HCT116 (cell line): ENCODE results near the gene CNTNAP2. TPM values are rescaled to one million over a fixed set of nuclear protein-coding genes. Genes with fewer than 3 reads are reported as not detected.

Experiments
- ATAC-seq: fragments of 200-7000 bp; cut with Tn5 transposase; 2 replicates; pipeline ENCODE4 v1.9.1; 2020; ENCODE audit warnings: mild to moderate bottlenecking, moderate library complexity
- BruUV-seq: library from RNA; stranded (reverse); fragments of 400-500 nt; replicated peaks from 2 replicates; lab custom pipeline; 2021; lab: Mats Ljungman, UMichigan
- CTCF ChIA-PET: fragments of 300-600 bp; sonication (Branson Sonifier 250); formaldehyde crosslinking; loops from one replicate; lab custom pipeline; 2021; ENCODE audit warnings: antibody characterized with exemption; lab: Charles Lee
- POLR2A ChIA-PET: fragments of 300-600, 350-600 bp; sonication (Branson Sonifier 250); formaldehyde crosslinking; loops from one replicate; lab custom pipeline; 2021; ENCODE audit warnings: antibody characterized with exemption; lab: Charles Lee
- RAD21 ChIA-PET, 2 experiments: fragments of 300-600 bp; sonication (Branson Sonifier 250); formaldehyde crosslinking; loops; one replicate each; lab custom pipeline; 2023; ENCODE audit warnings: low total read pairs in 2 of 2; ENCODE audit not compliant: uncharacterized antibody in 2 of 2, unreplicated experiment in 2 of 2, low non-redundant PET in 1 of 2; lab: Charles Lee
- DNase-seq: peaks from one replicate; pipeline ENCODE4 v3.0.0-alpha.2; 2010; ENCODE audit warnings: low read depth, low spot score
- H2AFZ ChIP-seq: fragments of 200-600 bp; shearing (Covaris generic), sonication (generic); 2 replicates; pipeline ENCODE4 v1.6.1; 2017; ENCODE audit warnings: low read depth, mixed run types, mixed read lengths, antibody characterized with exemption, low read length; ENCODE audit not compliant: poor library complexity, severe bottlenecking
- H3K27ac ChIP-seq: 2 replicates; pipeline ENCODE4 v1.5.1; 2012; ENCODE audit warnings: low read depth, low read length
- H3K27me3 ChIP-seq: fragments of 200-600 bp; sonication (generic); 2 replicates; pipeline ENCODE4 v1.6.1; 2016; ENCODE audit warnings: mixed run types, low read length, mixed read lengths; ENCODE audit not compliant: insufficient read depth
- H3K36me3 ChIP-seq, 2 experiments: fragments of 200-500 bp in 1 of 2; fragments of 200-600 bp in 1 of 2; sonication (Bioruptor generic) in 1 of 2; sonication (generic) in 1 of 2; 2 replicates each; pipeline versions ENCODE4 v1.5.1 to v1.6.1; 2014 to 2016; ENCODE audit warnings: low read length in 2 of 2, inconsistent platforms in 1 of 2, mixed read lengths in 1 of 2, mixed run types in 1 of 2; ENCODE audit not compliant: insufficient read depth in 2 of 2, control insufficient read depth in 1 of 2
- H3K4me1 ChIP-seq, 2 experiments: fragments of 200-600 bp in 1 of 2; sonication (generic) in 1 of 2; 2 replicates each; pipeline versions ENCODE4 v1.5.1 to v1.6.1; 2012 to 2017; ENCODE audit warnings: low read length in 2 of 2, inconsistent platforms in 1 of 2, mild to moderate bottlenecking in 1 of 2, mixed read lengths in 1 of 2, mixed run types in 1 of 2, moderate library complexity in 1 of 2; ENCODE audit not compliant: insufficient read depth in 2 of 2, control insufficient read depth in 1 of 2
- H3K4me2 ChIP-seq: fragments of 200-600 bp; sonication (generic); 2 replicates; pipeline ENCODE4 v1.6.1; 2017; ENCODE audit warnings: mixed run types, low read length, mixed read lengths
- H3K4me3 ChIP-seq, 2 experiments: fragments of 200-600 bp in 1 of 2; sonication (generic) in 1 of 2; replicated peaks in 1 of 2; 2 replicates each; pipeline ENCODE4 v1.5.1; 2011 to 2016; ENCODE audit warnings: low read length in 2 of 2, control low read depth in 1 of 2, low read depth in 1 of 2, mild to moderate bottlenecking in 1 of 2, mixed read lengths in 1 of 2, mixed run types in 1 of 2
- H3K79me2 ChIP-seq: fragments of 200-600 bp; sonication (generic); 2 replicates; pipeline ENCODE4 v1.6.1; 2017; ENCODE audit warnings: mild to moderate bottlenecking, mixed run types, low read length, moderate library complexity, mixed read lengths; ENCODE audit not compliant: insufficient read depth
- H3K9ac ChIP-seq: fragments of 200-600 bp; sonication (generic); 2 replicates; pipeline ENCODE4 v1.6.1; 2016; ENCODE audit warnings: low read length, mixed read lengths
- H3K9me2 ChIP-seq: fragments of 200-600 bp; sonication (generic), shearing (Covaris generic); 2 replicates; pipeline ENCODE4 v1.6.1; 2017; ENCODE audit warnings: mixed run types, mild to moderate bottlenecking, moderate library complexity; ENCODE audit not compliant: insufficient read depth
- H3K9me3 ChIP-seq, 2 experiments: fragments of 200-500 bp in 1 of 2; fragments of 200-600 bp in 1 of 2; sonication (Bioruptor generic) in 1 of 2; sonication (generic) in 1 of 2; 2 replicates each; pipeline ENCODE4 v1.6.1; 2014 to 2017; ENCODE audit warnings: low read length in 2 of 2, mixed read lengths in 2 of 2, inconsistent platforms in 1 of 2, low read depth in 1 of 2, mild to moderate bottlenecking in 1 of 2, mixed run types in 1 of 2, moderate library complexity in 1 of 2; ENCODE audit not compliant: control insufficient read depth in 1 of 2, insufficient read depth in 1 of 2
- H4K20me1 ChIP-seq: fragments of 200-600 bp; sonication (generic), shearing (Covaris generic); 2 replicates; pipeline ENCODE4 v1.6.1; 2017; ENCODE audit warnings: mixed run types, mild to moderate bottlenecking, moderate library complexity; ENCODE audit not compliant: insufficient read depth
- CEBPB ChIP-seq: IDR thresholded peaks from 2 replicates; pipeline ENCODE4 v1.6.1; 2012; ENCODE audit warnings: low read depth
- EGR1 ChIP-seq: IDR thresholded peaks from 2 replicates; pipeline ENCODE4 v1.6.1; 2012; ENCODE audit warnings: low read depth
- ELF1 ChIP-seq: IDR thresholded peaks from 2 replicates; pipeline ENCODE4 v1.6.1; 2012; ENCODE audit warnings: low read depth, borderline replicate concordance
- EZH2 ChIP-seq: fragments of 200-600 bp; sonication (generic); IDR thresholded peaks from 2 replicates; pipeline ENCODE4 v1.6.1; 2017; ENCODE audit warnings: antibody characterized with exemption, mixed run types
- FOSL1 ChIP-seq: IDR thresholded peaks from 2 replicates; pipeline ENCODE4 v1.6.1; 2012; ENCODE audit warnings: low read depth
- JUND ChIP-seq: IDR thresholded peaks from 2 replicates; pipeline ENCODE4 v1.6.1; 2012
- POLR2A ChIP-seq: IDR thresholded peaks from 2 replicates; pipeline ENCODE4 v1.7.0; 2011; ENCODE audit warnings: borderline replicate concordance; ENCODE audit not compliant: insufficient read depth, insufficient read length; ENCODE audit errors: extremely low read depth
- SP1 ChIP-seq: IDR thresholded peaks from 2 replicates; pipeline ENCODE4 v1.6.1; 2012; ENCODE audit warnings: low read depth
- SRF ChIP-seq: IDR thresholded peaks from 2 replicates; pipeline ENCODE4 v1.6.1; 2012; ENCODE audit warnings: low read depth
- intact Hi-C: fragments of 100-400 bp; cut with micrococcal nuclease; formaldehyde crosslinking; loops from 2 replicates; pipeline ENCODE4 v1.10.0; 2022
- total RNA-seq: library from RNA; stranded (reverse); gene quantifications from one replicate; pipeline ENCODE4 v1.2.1, GENCODE V29; 2021; ENCODE audit not compliant: unreplicated experiment
- TF ChIP-seq, protein P1 (sequence below): IDR thresholded peaks from 2 replicates; pipeline ENCODE4 v1.6.1; 2012
- TF ChIP-seq, protein P2 (sequence below): IDR thresholded peaks from 2 replicates; pipeline ENCODE4 v1.6.1; 2012; ENCODE audit warnings: low read depth

The CNTNAP2 gene
- total RNA-seq, 1 experiment from 2014 or later = 0.37 TPM

DNA sequence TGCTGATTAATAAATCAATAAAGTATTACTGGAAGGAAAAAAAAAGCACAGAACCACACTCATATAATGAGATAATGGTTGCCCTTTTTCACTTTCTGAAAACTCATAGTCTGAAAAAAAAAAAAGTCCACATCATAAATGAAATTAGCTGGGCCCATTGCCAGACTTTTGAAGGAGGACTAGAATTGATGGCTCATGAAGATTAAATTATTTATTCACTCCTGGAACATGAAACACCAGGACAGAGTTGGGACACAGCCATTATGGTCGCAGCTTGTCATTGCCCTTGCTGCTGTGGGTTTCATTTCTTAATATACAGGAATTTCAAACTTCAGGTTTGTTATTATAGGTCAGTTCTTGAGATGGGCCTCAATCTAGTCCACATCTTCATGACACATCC lies 91.9 kb downstream of the CNTNAP2 start:
- no peak for ATAC-seq
- Histone ChIP-seq H3K9ac (no peak overlapping the region), H3K9me3 (peaks cover 4 to 7% of the 10 kb centered on the region in 2 experiments; a peak in 2 of 4 replicates), H3K27me3 (no peaks in the 10 kb centered on the region), H3K4me2 (no peak overlapping the region), H3K79me2 (no peaks in the 10 kb centered on the region), H3K27ac (no peak overlapping the region), H3K4me1 (no peaks in the 10 kb centered on the region), H4K20me1 (no peaks in the 10 kb centered on the region), H2AFZ (no peak overlapping the region), H3K4me3 (no peak overlapping the region), H3K9me2 (no peaks in the 10 kb centered on the region), H3K36me3 (no peaks in the 10 kb centered on the region)
- ChIA-PET POLR2A (no interaction called here), CTCF (no interaction called here), RAD21 (no interaction called here)
- TF ChIP-seq EGR1 (no peak), SP1 (no peak), POLR2A (no peak), FOSL1 (no peak), EZH2 (no peak), CEBPB (no peak), JUND (no peak), ELF1 (no peak), SRF (no peak)
- TF ChIP-seq, protein P1, sequence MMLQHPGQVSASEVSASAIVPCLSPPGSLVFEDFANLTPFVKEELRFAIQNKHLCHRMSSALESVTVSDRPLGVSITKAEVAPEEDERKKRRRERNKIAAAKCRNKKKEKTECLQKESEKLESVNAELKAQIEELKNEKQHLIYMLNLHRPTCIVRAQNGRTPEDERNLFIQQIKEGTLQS = no peak
- TF ChIP-seq, protein P2, sequence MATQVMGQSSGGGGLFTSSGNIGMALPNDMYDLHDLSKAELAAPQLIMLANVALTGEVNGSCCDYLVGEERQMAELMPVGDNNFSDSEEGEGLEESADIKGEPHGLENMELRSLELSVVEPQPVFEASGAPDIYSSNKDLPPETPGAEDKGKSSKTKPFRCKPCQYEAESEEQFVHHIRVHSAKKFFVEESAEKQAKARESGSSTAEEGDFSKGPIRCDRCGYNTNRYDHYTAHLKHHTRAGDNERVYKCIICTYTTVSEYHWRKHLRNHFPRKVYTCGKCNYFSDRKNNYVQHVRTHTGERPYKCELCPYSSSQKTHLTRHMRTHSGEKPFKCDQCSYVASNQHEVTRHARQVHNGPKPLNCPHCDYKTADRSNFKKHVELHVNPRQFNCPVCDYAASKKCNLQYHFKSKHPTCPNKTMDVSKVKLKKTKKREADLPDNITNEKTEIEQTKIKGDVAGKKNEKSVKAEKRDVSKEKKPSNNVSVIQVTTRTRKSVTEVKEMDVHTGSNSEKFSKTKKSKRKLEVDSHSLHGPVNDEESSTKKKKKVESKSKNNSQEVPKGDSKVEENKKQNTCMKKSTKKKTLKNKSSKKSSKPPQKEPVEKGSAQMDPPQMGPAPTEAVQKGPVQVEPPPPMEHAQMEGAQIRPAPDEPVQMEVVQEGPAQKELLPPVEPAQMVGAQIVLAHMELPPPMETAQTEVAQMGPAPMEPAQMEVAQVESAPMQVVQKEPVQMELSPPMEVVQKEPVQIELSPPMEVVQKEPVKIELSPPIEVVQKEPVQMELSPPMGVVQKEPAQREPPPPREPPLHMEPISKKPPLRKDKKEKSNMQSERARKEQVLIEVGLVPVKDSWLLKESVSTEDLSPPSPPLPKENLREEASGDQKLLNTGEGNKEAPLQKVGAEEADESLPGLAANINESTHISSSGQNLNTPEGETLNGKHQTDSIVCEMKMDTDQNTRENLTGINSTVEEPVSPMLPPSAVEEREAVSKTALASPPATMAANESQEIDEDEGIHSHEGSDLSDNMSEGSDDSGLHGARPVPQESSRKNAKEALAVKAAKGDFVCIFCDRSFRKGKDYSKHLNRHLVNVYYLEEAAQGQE = no peak
- no peak for DNase-seq
- intact Hi-C loops = no loop called here
- no TSS peak for BruUV-seq
